IPS-18a (cell line): ENCODE data around the gene ABLIM3.

Source experiments
- H3K27ac ChIP-seq: one replicate; pipeline ENCODE4 v1.5.1; 2013; ENCODE audit warnings: low read length
- H3K27me3 ChIP-seq: one replicate; pipeline ENCODE4 v1.6.1; 2013; ENCODE audit warnings: mild to moderate bottlenecking, low read length; ENCODE audit not compliant: control insufficient read depth, insufficient read depth
- H3K36me3 ChIP-seq: one replicate; pipeline ENCODE4 v1.6.1; 2013; ENCODE audit warnings: low read depth, low read length; ENCODE audit not compliant: control insufficient read depth
- H3K4me1 ChIP-seq: one replicate; pipeline ENCODE4 v1.6.1; 2013; ENCODE audit warnings: low read depth, low read length; ENCODE audit not compliant: control insufficient read depth
- H3K4me3 ChIP-seq: one replicate; pipeline ENCODE4 v1.5.1; 2013; ENCODE audit warnings: low read length
- H3K9ac ChIP-seq: one replicate; pipeline ENCODE4 v1.6.1; 2013; ENCODE audit warnings: mild to moderate bottlenecking, low read length, moderate library complexity
- H3K9me3 ChIP-seq: one replicate; pipeline ENCODE4 v1.6.1; 2013; ENCODE audit warnings: low read depth, low read length; ENCODE audit not compliant: control insufficient read depth

The ABLIM3 gene

DNA sequence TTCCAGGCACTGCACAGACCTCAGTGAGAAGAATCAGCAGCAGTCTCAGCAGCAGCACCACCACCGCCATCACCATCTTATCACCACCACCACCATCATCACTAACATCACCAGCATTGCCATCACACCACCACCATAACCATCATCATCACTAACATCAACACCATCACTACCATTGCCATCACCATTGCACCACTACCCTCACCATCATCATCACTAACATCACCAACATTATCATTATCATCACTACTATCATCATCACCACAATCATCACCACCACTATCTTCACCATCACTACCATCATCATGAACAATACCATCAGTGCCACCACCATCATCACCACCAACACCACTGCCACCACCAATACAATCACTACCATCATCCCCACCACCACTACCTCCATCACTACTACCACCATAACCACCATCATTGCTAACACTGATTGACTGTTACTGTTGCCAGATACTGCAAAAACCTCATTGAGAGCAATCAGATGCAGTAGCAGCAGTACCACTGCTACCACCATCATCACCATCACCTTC, 61.7 kb downstream of the ABLIM3 start:
- H3K27ac ChIP-seq = no peak overlapping the region
- H3K27me3 ChIP-seq = no peaks in the 10 kb centered on the region
- no peaks in the 10 kb centered on the region for H3K9me3 ChIP-seq
- no peaks in the 10 kb centered on the region for H3K36me3 ChIP-seq
- no peak overlapping the region for H3K4me3 ChIP-seq
- no peaks in the 10 kb centered on the region for H3K4me1 ChIP-seq
- no peak overlapping the region for H3K9ac ChIP-seq

DNA sequence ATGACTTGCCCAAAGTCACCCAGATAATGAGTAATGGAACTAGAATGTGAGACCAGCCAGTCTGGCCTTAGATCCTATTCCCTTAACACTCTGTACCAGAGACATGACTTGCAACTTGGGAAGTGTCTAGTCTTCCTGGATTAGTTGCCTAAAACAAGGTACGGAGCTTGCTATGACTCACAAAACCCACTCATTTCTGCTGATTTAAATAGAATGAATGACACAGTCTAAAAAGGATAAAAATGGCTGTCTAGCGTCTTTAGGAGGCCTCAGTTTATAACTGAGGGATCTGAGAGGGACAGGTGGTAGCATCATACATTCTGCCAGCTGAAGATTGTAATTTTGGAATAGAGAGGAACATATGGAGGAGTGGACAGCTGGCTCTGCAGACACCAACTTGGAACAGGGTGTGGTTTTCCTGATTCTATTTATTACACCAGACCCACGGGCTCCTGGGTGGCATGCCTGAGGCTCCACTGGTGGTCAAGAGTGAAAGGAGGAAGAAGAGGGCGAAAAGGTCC, 62.7 kb downstream of the ABLIM3 start:
- Histone ChIP-seq H3K27me3 (no peaks in the 10 kb centered on the region), H3K9me3 (no peaks in the 10 kb centered on the region), H3K4me3 (no peak overlapping the region), H3K4me1 (no peaks in the 10 kb centered on the region), H3K36me3 (no peaks in the 10 kb centered on the region), H3K27ac (no peak overlapping the region), H3K9ac (no peak overlapping the region)

- Histone ChIP-seq H3K9me3 (no peaks in the 10 kb centered on the region), H3K4me1 (no peaks in the 10 kb centered on the region), H3K27me3 (no peaks in the 10 kb centered on the region), H3K4me3 (no peak overlapping the region), H3K27ac (no peak overlapping the region), H3K9ac (no peak overlapping the region), H3K36me3 (no peaks in the 10 kb centered on the region)
Measured at GRCh38 chr5:149205625-149206523, 64.6 kb downstream of the ABLIM3 start.

GRCh38 chr5:149206524-149207141, 65.3 kb downstream of the ABLIM3 start:
- Histone ChIP-seq H3K27ac (no peak overlapping the region), H3K36me3 (no peaks in the 10 kb centered on the region), H3K27me3 (no peaks in the 10 kb centered on the region), H3K9ac (no peak overlapping the region), H3K4me1 (no peaks in the 10 kb centered on the region), H3K9me3 (no peaks in the 10 kb centered on the region), H3K4me3 (no peak overlapping the region)

- Histone ChIP-seq H3K27ac (no peak overlapping the region), H3K36me3 (no peaks in the 10 kb centered on the region), H3K4me1 (no peaks in the 10 kb centered on the region), H3K27me3 (no peaks in the 10 kb centered on the region), H3K9me3 (no peaks in the 10 kb centered on the region), H3K9ac (no peak overlapping the region), H3K4me3 (no peak overlapping the region)
Measured at GRCh38 chr5:149207831-149208230, 66.5 kb downstream of the ABLIM3 start.

GRCh38 chr5:149210225-149210624, 68.9 kb downstream of the ABLIM3 start:
- Histone ChIP-seq H3K27me3 (no peaks in the 10 kb centered on the region), H3K27ac (no peak overlapping the region), H3K36me3 (no peaks in the 10 kb centered on the region), H3K9me3 (no peaks in the 10 kb centered on the region), H3K9ac (no peak overlapping the region), H3K4me3 (no peak overlapping the region), H3K4me1 (no peaks in the 10 kb centered on the region)

DNA sequence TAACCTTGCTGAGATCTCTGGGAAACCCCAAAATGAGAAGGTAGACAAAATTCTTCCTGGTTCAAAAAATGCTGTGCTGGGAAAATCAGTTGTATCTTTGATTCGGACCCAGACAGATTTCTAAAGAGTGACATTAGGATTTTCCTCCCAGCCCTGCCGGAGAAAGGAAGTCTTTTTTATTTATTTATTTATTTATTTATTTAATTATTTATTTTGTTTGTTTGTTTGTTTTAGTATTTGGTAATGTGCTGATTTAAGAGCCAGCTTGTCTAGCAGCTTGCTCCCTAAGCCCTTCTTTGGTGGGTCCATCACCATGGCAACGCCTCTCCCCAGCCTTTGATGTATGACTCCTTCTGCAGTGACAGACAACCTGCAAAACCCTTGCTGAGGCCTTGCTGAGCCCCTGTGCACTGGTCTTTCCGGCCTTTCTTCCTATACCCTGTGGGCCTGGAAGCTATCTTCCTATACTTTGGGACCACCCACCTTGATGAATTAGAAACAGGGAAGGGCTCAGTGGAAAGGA, 69.7 kb downstream of the ABLIM3 start:
- no peak overlapping the region for H3K4me3 ChIP-seq
- H3K9ac ChIP-seq = no peak overlapping the region
- H3K36me3 ChIP-seq = no peaks in the 10 kb centered on the region
- H3K9me3 ChIP-seq = no peaks in the 10 kb centered on the region
- no peak overlapping the region for H3K27ac ChIP-seq
- no peaks in the 10 kb centered on the region for H3K27me3 ChIP-seq
- H3K4me1 ChIP-seq = no peaks in the 10 kb centered on the region

DNA sequence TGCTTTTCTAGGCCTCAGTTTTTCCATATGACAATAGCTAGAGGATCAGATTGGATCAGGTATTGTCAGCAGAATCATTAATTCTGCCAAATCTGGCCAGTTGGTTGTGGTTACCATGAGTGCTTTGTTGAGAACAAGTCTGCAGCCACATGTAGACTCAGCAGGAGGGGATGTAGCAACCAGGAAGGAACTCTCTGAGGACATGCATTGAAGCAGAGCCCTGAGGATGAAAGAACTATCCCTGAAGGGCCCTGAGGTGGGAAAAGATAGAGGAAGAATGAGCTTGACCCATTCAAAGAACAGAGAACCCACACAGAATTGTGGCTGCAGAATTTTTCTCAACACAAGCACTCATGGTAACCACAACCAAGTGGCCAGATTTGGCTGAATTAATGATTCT, 70.3 kb downstream of the ABLIM3 start:
- Histone ChIP-seq H3K9ac (no peak overlapping the region), H3K27ac (no peak overlapping the region), H3K27me3 (no peaks in the 10 kb centered on the region), H3K4me3 (no peak overlapping the region), H3K36me3 (no peaks in the 10 kb centered on the region), H3K4me1 (no peaks in the 10 kb centered on the region), H3K9me3 (no peaks in the 10 kb centered on the region)

DNA sequence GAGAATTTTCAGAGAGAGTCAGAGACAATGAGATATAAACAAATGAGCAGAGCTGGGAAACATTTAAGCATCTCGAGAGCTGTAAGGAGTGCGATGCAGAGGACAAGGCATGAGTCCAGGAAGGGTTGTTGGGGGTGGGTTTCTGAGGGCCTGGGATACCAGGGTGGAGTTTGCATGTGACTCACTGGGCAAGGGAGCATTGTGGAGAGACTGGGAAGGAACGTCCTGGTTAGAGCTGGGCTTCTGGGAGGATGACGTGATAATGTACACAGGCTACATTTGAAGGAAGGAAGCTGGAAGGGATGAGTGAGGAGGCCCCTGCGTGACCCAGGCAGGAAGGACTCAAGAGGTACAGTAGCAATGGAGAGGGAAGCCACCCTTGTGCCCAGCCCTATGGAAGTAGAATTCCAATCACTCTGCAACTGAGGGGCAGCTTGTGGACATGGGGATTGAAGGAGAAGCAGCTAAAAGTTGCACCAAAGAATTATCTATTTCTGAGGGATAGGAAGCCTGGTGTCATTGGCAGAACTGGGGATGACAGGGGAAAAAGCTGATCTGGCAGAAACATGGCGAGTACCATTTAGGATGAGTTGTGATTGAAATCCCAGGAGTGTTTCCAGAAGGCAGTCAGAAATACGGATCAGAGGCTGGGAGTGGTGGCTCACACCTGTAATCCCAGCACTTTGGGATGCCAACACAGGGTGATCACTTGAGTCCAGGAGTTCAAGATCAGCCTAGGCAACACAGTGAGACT, 71.1 kb downstream of the ABLIM3 start:
- Histone ChIP-seq H3K9me3 (no peaks in the 10 kb centered on the region), H3K4me1 (no peaks in the 10 kb centered on the region), H3K4me3 (no peak overlapping the region), H3K27me3 (no peaks in the 10 kb centered on the region), H3K36me3 (no peaks in the 10 kb centered on the region), H3K27ac (no peak overlapping the region), H3K9ac (no peak overlapping the region)

GRCh38 chr5:149213264-149213880, 72.1 kb downstream of the ABLIM3 start:
- H3K4me1 ChIP-seq = no peaks in the 10 kb centered on the region
- H3K4me3 ChIP-seq = no peak overlapping the region
- no peaks in the 10 kb centered on the region for H3K9me3 ChIP-seq
- H3K27me3 ChIP-seq = no peaks in the 10 kb centered on the region
- no peaks in the 10 kb centered on the region for H3K36me3 ChIP-seq
- no peak overlapping the region for H3K27ac ChIP-seq
- H3K9ac ChIP-seq = no peak overlapping the region
